Posterior vena cava (tissue), 2 donors: ENCODE measurements around the gene KRT2. TPM values are rescaled to one million over a fixed set of nuclear protein-coding genes. Genes with fewer than 3 reads are reported as not detected.

Source experiments
- DNase-seq: peaks from one replicate; pipeline ENCODE4 v3.0.0-alpha.2; 2020; ENCODE audit warnings: low spot score
- intact Hi-C, 2 donors: fragments of 100-400 bp; cut with DNase I; formaldehyde crosslinking; loops; one replicate each; pipeline versions ENCODE4 v1.14.1 to v1.14.2; 2022 to 2023
- total RNA-seq, 2 donors: library from RNA; stranded (reverse); fragmentation: NEBNext Ultra II Directional; extraction: Animal tissue kit (Norgen Biotek cat#: 25700); gene quantifications; one replicate each; pipeline ENCODE4 v1.2.1, GENCODE V29; 2021
- donor health status: DM: yes; HTN: yes; CAD: no.
- donor health status: DM: yes; HTN: yes; CAD: no.

KRT2 gene
- total RNA-seq, 2 donors from 2014 or later: not detected

- intact Hi-C loops: no loop called here
- DNase-seq: peak; percentile 28
Measured at GRCh38 chr12:52686756-52687487, 34.9 kb upstream of the KRT2 start.

GRCh38 chr12:52686063-52686462 is 34.1 kb upstream of the KRT2 start:
- DNase-seq: peak; percentile 30
- intact Hi-C loops: no loop called here

- intact Hi-C loops: no loop called here
- DNase-seq: peak; percentile 22
Measured at GRCh38 chr12:52685406-52685890, 33.4 kb upstream of the KRT2 start.

- intact Hi-C loops: no loop called here
- DNase-seq: no peak
Measured at GRCh38 chr12:52684431-52684830, 32.4 kb upstream of the KRT2 start.

GRCh38 chr12:52683575-52684300 is 31.7 kb upstream of the KRT2 start:
- intact Hi-C loops: no loop called here
- no peak for DNase-seq

GRCh38 chr12:52682938-52683574 is 31.0 kb upstream of the KRT2 start:
- no peak for DNase-seq
- intact Hi-C loops: no loop called here

- no peak for DNase-seq
- intact Hi-C loops: no loop called here
Measured at GRCh38 chr12:52682381-52682660, 30.3 kb upstream of the KRT2 start.

GRCh38 chr12:52681526-52682380 is 29.7 kb upstream of the KRT2 start:
- DNase-seq: no peak
- intact Hi-C loops: no loop called here

GRCh38 chr12:52680363-52680762 is 28.4 kb upstream of the KRT2 start, which contains the start of gene KRT1:
Gene KRT1 (minus strand): TSS chr12:52680407. CDS start chr12:52680348, 59 bp downstream.
- intact Hi-C loops: no loop called here
- no peak for DNase-seq

- peak; percentile 55 for DNase-seq
- intact Hi-C loops: no loop called here
Measured at GRCh38 chr12:52679875-52680274, 27.9 kb upstream of the KRT2 start.

GRCh38 chr12:52677671-52678070 is 25.7 kb upstream of the KRT2 start:
- intact Hi-C loops: no loop called here
- DNase-seq: no peak

GRCh38 chr12:52677126-52677525 is 25.1 kb upstream of the KRT2 start:
- DNase-seq: no peak
- intact Hi-C loops: no loop called here

GRCh38 chr12:52676163-52676562 is 24.2 kb upstream of the KRT2 start:
- intact Hi-C loops: no loop called here
- peak; percentile 37 for DNase-seq

- intact Hi-C loops: no loop called here
- peak; percentile 68 for DNase-seq
Measured at GRCh38 chr12:52675301-52675701, 23.3 kb upstream of the KRT2 start.

GRCh38 chr12:52674433-52674775 is 22.4 kb upstream of the KRT2 start:
- intact Hi-C loops: no loop called here
- DNase-seq: no peak

GRCh38 chr12:52673713-52674432 is 21.9 kb upstream of the KRT2 start:
- intact Hi-C loops: no loop called here
- DNase-seq: no peak

- intact Hi-C loops: no loop called here
- peak; percentile 31 for DNase-seq
Measured at GRCh38 chr12:52673217-52673616, 21.2 kb upstream of the KRT2 start.

- no peak for DNase-seq
- intact Hi-C loops: no loop called here
Measured at GRCh38 chr12:52672321-52672933, 20.4 kb upstream of the KRT2 start.

- DNase-seq: no peak
Measured at GRCh38 chr12:52670961-52671360, 18.9 kb upstream of the KRT2 start.

More at GRCh38 chr12:52670961-52671360, 18.9 kb upstream of the KRT2 start:
- intact Hi-C loops: no loop called here
